PFSK-1 (cell line): ENCODE results near the gene RBM44.

Experiments used
- FOXP2 ChIP-seq: optimal IDR thresholded peaks from 2 replicates; pipeline ENCODE3; 2011; ENCODE audit warnings: borderline replicate concordance, control low read depth, inconsistent platforms; ENCODE audit not compliant: insufficient read depth; ENCODE audit errors: extremely low read length, extremely low read depth
- POLR2AphosphoS5 ChIP-seq: IDR thresholded peaks from 2 replicates; pipeline ENCODE4 v1.6.1; 2012; ENCODE audit warnings: low read depth, mild to moderate bottlenecking, control low read depth, low read length, moderate library complexity
- SIN3A ChIP-seq: IDR thresholded peaks from 2 replicates; pipeline ENCODE4 v1.6.1; 2012; ENCODE audit warnings: mild to moderate bottlenecking, low read length, moderate library complexity, borderline replicate concordance; ENCODE audit not compliant: insufficient read depth
- TAF1 ChIP-seq: IDR thresholded peaks from 2 replicates; pipeline ENCODE4 v1.6.1; 2012; ENCODE audit warnings: low read length, control low read depth, borderline replicate concordance; ENCODE audit not compliant: insufficient read depth
- TF ChIP-seq, protein P1 (sequence below), 2 experiments: IDR thresholded peaks; 2 replicates each; pipeline versions ENCODE4 v1.6.1 to v1.8.0; 2011 to 2012; ENCODE audit warnings: low read depth in 2 of 2, low read length in 2 of 2, control low read depth in 1 of 2, inconsistent platforms in 1 of 2, mild to moderate bottlenecking in 1 of 2, moderate library complexity in 1 of 2; ENCODE audit not compliant: insufficient read depth in 1 of 2

DNA sequence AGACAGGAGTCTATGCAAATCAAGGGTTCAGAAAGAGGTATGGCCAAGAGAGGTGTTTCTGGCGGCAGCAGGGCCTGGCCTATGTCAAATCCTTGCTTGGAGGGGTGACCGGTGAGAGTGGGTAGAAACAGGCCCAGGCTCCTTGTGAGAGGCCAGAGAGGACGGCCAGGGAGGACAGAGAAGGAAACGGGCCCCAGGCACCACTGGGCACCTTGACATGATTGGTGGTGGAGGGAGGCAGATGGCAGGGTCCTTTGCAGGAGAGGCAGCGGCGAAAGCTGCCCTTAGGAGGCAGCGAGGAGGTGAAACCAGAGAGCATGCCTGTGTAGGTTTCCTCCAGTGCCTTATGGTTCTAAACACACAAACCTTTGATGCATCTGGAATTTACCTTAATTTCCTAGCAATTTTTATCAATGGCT is 67.1 kb downstream of the RBM44 start:
- no peak for TF ChIP-seq POLR2AphosphoS5
- TF ChIP-seq, protein P1, sequence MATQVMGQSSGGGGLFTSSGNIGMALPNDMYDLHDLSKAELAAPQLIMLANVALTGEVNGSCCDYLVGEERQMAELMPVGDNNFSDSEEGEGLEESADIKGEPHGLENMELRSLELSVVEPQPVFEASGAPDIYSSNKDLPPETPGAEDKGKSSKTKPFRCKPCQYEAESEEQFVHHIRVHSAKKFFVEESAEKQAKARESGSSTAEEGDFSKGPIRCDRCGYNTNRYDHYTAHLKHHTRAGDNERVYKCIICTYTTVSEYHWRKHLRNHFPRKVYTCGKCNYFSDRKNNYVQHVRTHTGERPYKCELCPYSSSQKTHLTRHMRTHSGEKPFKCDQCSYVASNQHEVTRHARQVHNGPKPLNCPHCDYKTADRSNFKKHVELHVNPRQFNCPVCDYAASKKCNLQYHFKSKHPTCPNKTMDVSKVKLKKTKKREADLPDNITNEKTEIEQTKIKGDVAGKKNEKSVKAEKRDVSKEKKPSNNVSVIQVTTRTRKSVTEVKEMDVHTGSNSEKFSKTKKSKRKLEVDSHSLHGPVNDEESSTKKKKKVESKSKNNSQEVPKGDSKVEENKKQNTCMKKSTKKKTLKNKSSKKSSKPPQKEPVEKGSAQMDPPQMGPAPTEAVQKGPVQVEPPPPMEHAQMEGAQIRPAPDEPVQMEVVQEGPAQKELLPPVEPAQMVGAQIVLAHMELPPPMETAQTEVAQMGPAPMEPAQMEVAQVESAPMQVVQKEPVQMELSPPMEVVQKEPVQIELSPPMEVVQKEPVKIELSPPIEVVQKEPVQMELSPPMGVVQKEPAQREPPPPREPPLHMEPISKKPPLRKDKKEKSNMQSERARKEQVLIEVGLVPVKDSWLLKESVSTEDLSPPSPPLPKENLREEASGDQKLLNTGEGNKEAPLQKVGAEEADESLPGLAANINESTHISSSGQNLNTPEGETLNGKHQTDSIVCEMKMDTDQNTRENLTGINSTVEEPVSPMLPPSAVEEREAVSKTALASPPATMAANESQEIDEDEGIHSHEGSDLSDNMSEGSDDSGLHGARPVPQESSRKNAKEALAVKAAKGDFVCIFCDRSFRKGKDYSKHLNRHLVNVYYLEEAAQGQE (IDR thresholded peaks at IDR 0.05; ENCODE audit: insufficient read depth in 1 of 2, low read depth in 2 of 2, low read length in 2 of 2), result no peak
- no peak for TF ChIP-seq TAF1
- no peak for TF ChIP-seq SIN3A
- TF ChIP-seq FOXP2, result no peak
